Hepatocyte (in vitro differentiated cells): ENCODE results near the gene KCNQ5.

Source experiments
- CTCF ChIP-seq: fragments of 200-600 bp; sonication (generic); IDR thresholded peaks from 2 replicates; pipeline ENCODE4 v1.5.1; 2016; ENCODE audit warnings: antibody characterized with exemption, mild to moderate bottlenecking; ENCODE audit not compliant: poor library complexity
- EZH2 ChIP-seq: fragments of 200-600 bp; sonication (generic); IDR thresholded peaks from 2 replicates; pipeline ENCODE4 v1.6.1; 2016; ENCODE audit warnings: antibody characterized with exemption, mild to moderate bottlenecking, borderline replicate concordance
- EZH2phosphoT487 ChIP-seq: fragments of 200-600 bp; sonication (generic); IDR thresholded peaks from one replicate; pipeline ENCODE4 v1.6.1; 2018; ENCODE audit warnings: antibody characterized with exemption, mild to moderate bottlenecking, low read depth, moderate library complexity; ENCODE audit not compliant: unreplicated experiment, severe bottlenecking

- TF ChIP-seq CTCF (no peak), EZH2 (no peak), EZH2phosphoT487 (no peak)
Measured at GRCh38 chr6:72911463-72912155, 289.7 kb downstream of the KCNQ5 start.
